Parathyroid adenoma (tissue), 2 donors: ENCODE measurements around the gene LAMP5.

Experiments
- H2AFZ ChIP-seq: fragments of 300-600 bp; sonication (generic); one replicate; pipeline ENCODE4 v1.7.0; 2017; ENCODE audit warnings: antibody characterized with exemption, mild to moderate bottlenecking
- H3K27ac ChIP-seq: fragments of 300-600 bp; sonication (generic); one replicate; pipeline ENCODE4 v1.7.0; 2017
- H3K27me3 ChIP-seq: fragments of 300-600 bp; sonication (generic); one replicate; pipeline ENCODE4 v1.7.0; 2017; ENCODE audit warnings: low read length; ENCODE audit not compliant: control insufficient read depth, insufficient read depth
- H3K36me3 ChIP-seq: fragments of 300-600 bp; sonication (generic); one replicate; pipeline ENCODE4 v1.7.0; 2017; ENCODE audit warnings: low read length; ENCODE audit not compliant: control insufficient read depth, insufficient read depth
- H3K4me1 ChIP-seq: fragments of 300-600 bp; sonication (generic); one replicate; pipeline ENCODE4 v1.7.0; 2017; ENCODE audit warnings: control low read depth
- H3K4me2 ChIP-seq: fragments of 300-600 bp; sonication (generic); one replicate; pipeline ENCODE4 v1.7.0; 2017; ENCODE audit warnings: low read length
- H3K4me3 ChIP-seq: fragments of 300-600 bp; sonication (generic); one replicate; pipeline ENCODE4 v1.7.0; 2017; ENCODE audit warnings: low read depth, low read length
- H3K79me2 ChIP-seq: fragments of 300-600 bp; sonication (generic); one replicate; pipeline ENCODE4 v1.7.0; 2017; ENCODE audit warnings: control low read depth
- H3K9ac ChIP-seq: fragments of 300-600 bp; sonication (generic); one replicate; pipeline ENCODE4 v1.7.0; 2017; ENCODE audit warnings: mild to moderate bottlenecking
- H3K9me3 ChIP-seq: fragments of 300-600 bp; sonication (generic); one replicate; pipeline ENCODE4 v1.7.0; 2017; ENCODE audit warnings: low read length; ENCODE audit not compliant: control insufficient read depth
- CTCF ChIP-seq: fragments of 300-600 bp; sonication (generic); IDR thresholded peaks from one replicate; pipeline ENCODE4 v1.7.0; 2017; ENCODE audit warnings: antibody characterized with exemption, mild to moderate bottlenecking
- donor health status: primary hyperparathyroidism.

The LAMP5 gene

GRCh38 chr20:9572670-9573069, 58.3 kb downstream of the LAMP5 start:
- Histone ChIP-seq H3K36me3 (no peaks in the 10 kb centered on the region), H3K9ac (no peak overlapping the region), H3K4me2 (no peak overlapping the region), H3K27me3 (no peaks in the 10 kb centered on the region), H2AFZ (no peak overlapping the region), H3K4me3 (no peak overlapping the region), H3K79me2 (no peaks in the 10 kb centered on the region), H3K4me1 (no peaks in the 10 kb centered on the region), H3K27ac (no peak overlapping the region), H3K9me3 (no peaks in the 10 kb centered on the region)
- no peak for TF ChIP-seq CTCF

GRCh38 chr20:9573335-9574151, 59.2 kb downstream of the LAMP5 start:
- no peaks in the 10 kb centered on the region for H3K27me3 ChIP-seq
- no peaks in the 10 kb centered on the region for H3K79me2 ChIP-seq
- H3K4me1 ChIP-seq, result no peaks in the 10 kb centered on the region
- H3K9ac ChIP-seq, result no peak overlapping the region
- no peaks in the 10 kb centered on the region for H3K36me3 ChIP-seq
- H2AFZ ChIP-seq, result no peak overlapping the region
- H3K9me3 ChIP-seq, result no peaks in the 10 kb centered on the region
- H3K27ac ChIP-seq, result no peak overlapping the region
- no peak overlapping the region for H3K4me3 ChIP-seq
- no peak for TF ChIP-seq CTCF
- H3K4me2 ChIP-seq, result no peak overlapping the region

- Histone ChIP-seq H3K36me3 (no peaks in the 10 kb centered on the region), H3K27me3 (no peaks in the 10 kb centered on the region), H3K27ac (no peak overlapping the region), H2AFZ (no peak overlapping the region), H3K9me3 (no peaks in the 10 kb centered on the region), H3K9ac (no peak overlapping the region), H3K4me2 (no peak overlapping the region), H3K4me3 (no peak overlapping the region), H3K79me2 (no peaks in the 10 kb centered on the region), H3K4me1 (no peaks in the 10 kb centered on the region)
- TF ChIP-seq CTCF, result no peak
Observed at GRCh38 chr20:9574181-9574580, 59.8 kb downstream of the LAMP5 start.

- Histone ChIP-seq H3K9ac (no peak overlapping the region), H3K79me2 (no peaks in the 10 kb centered on the region), H3K36me3 (no peaks in the 10 kb centered on the region), H3K27me3 (no peaks in the 10 kb centered on the region), H3K4me3 (no peak overlapping the region), H3K9me3 (no peaks in the 10 kb centered on the region), H2AFZ (no peak overlapping the region), H3K4me2 (no peak overlapping the region), H3K27ac (no peak overlapping the region), H3K4me1 (no peaks in the 10 kb centered on the region)
- no peak for TF ChIP-seq CTCF
Observed at GRCh38 chr20:9574776-9575175, 60.4 kb downstream of the LAMP5 start.

GRCh38 chr20:9575836-9576235, 61.4 kb downstream of the LAMP5 start:
- Histone ChIP-seq H3K27ac (no peak overlapping the region), H3K4me1 (no peaks in the 10 kb centered on the region), H3K9me3 (no peaks in the 10 kb centered on the region), H3K4me2 (no peak overlapping the region), H3K4me3 (no peak overlapping the region), H3K9ac (no peak overlapping the region), H2AFZ (no peak overlapping the region), H3K27me3 (no peaks in the 10 kb centered on the region), H3K36me3 (no peaks in the 10 kb centered on the region), H3K79me2 (no peaks in the 10 kb centered on the region)
- TF ChIP-seq CTCF, result no peak
